ENCODE results near the gene OPA3. TPM values are rescaled to one million over a fixed set of nuclear protein-coding genes. Genes with fewer than 3 reads are reported as not detected.

The OPA3 gene
- total RNA-seq, 1 experiment from 2014 or later, result 17.7 TPM

DNA sequence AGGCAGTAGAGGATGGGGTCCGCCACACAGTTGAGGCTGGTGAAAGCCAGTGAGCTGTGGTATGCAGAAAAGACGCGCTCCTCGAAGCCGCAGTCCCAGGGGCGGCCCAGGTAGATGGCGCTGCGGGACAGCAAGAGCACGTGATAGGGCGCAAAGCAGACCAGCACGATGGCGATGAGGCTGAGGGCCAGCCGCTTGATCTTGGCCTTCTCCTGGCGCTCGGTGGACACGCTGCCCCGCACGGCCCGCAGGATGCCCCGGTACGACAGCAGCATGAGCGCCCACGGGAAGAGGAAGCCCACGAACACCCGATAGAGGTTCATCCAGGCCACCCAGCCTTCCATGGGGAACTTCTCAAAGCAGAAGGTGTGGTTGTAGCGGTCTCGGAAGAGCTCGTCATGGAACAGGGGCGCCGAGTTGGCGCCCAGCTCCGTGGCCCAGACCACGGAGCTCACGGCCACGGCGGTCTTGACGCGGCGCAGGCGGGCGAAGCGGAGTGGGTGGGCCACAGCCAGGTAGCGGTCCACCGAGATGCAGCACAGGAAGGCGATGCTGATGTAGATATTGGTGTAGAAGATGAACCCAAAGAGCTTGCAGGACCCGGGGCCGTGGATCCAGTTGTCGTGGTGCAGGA is 6.5 kb upstream of the OPA3 start:
- BruUV-seq (replicated peaks), result no TSS peak
- POLR2A ChIA-PET, result interaction anchor here (0.6 kb wide), 1 partner anchor 337 kb away, joined by 3 read pairs; no protein-coding TSS in a partner anchor

DNA sequence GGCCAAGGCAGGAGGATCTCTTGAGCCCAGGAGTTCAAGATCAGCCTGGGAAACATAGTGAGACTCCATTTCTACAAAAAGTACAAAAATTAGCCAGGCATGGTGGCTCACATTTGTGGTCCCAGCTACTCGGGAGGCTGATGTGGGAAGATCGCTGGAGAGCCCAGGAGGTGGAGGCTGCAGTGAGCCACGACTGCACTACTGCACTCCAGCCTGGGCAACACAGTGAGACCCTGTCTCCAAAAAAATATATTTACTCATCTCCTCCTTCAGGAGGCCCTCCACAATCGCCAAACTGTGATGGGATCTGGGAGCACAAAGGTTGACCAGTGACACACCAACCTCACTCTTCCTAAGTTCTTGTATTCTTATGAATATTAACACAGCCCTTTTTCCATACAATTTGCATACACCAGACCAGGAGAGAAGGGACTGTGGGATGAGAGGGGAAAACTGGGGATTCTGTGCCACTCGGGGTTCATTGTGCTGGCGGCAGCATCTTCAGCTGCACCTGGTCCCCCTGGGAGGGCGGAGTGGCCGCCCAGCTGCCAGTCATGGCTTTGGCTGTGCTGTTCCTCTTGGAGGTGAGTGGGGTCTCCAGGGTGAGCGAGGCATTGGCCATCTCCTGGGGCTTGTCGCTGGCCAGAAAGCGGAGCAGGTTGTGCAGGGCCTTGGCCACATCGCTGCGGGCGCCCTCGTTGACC is 5.8 kb upstream of the OPA3 start:
- H3K27me3 Mint-ChIP-seq (ENCODE audit: insufficient read depth, unreplicated experiment), result peaks cover 16% of the 10 kb centered on the region

More for the DNA sequence above, 6.5 kb upstream of the OPA3 start:
- Histone ChIP-seq H3K4me3 (ENCODE audit: low read depth, low read length) (peak overlapping the region; percentile 13; the same call in 1 of the 2 replicates), H3K4me1 (peaks cover 4% of the 10 kb centered on the region), H3K27me3 (replicated peaks; ENCODE audit: control insufficient read depth, insufficient read depth, low read length) (no peaks in the 10 kb centered on the region), H3K36me3 (ENCODE audit: control insufficient read depth, insufficient read depth, low read length) (no peaks in the 10 kb centered on the region), H3K9me3 (no peaks in the 10 kb centered on the region)
- Mint-ChIP-seq H3K4me3 (ENCODE audit: unreplicated experiment) (peak overlapping the region; percentile 43), H3K27me3 (ENCODE audit: insufficient read depth, unreplicated experiment) (peaks cover 18% of the 10 kb centered on the region), H3K36me3 (ENCODE audit: insufficient read depth, unreplicated experiment) (peaks cover 6% of the 10 kb centered on the region), H3K27ac (ENCODE audit: unreplicated experiment) (no peak overlapping the region), H3K4me1 (ENCODE audit: low read depth, unreplicated experiment) (peaks cover 7% of the 10 kb centered on the region), H3K9me3 (ENCODE audit: unreplicated experiment) (no peaks in the 10 kb centered on the region)
- CTCF ChIA-PET, result interaction anchor here (0.6 to 2.4 kb wide), 10 partner anchors 33 to 179 kb away, joined by 3 to 77 read pairs (median 4); partner anchors contain the start of genes EML2, QPCTL and SNRPD2
- intact Hi-C loops (cut with micrococcal nuclease; ENCODE audit: unreplicated experiment), result loop anchor here (1.0 kb wide), 1 partner anchor 51 kb away; no protein-coding TSS in a partner anchor
- TF ChIP-seq, protein P1, sequence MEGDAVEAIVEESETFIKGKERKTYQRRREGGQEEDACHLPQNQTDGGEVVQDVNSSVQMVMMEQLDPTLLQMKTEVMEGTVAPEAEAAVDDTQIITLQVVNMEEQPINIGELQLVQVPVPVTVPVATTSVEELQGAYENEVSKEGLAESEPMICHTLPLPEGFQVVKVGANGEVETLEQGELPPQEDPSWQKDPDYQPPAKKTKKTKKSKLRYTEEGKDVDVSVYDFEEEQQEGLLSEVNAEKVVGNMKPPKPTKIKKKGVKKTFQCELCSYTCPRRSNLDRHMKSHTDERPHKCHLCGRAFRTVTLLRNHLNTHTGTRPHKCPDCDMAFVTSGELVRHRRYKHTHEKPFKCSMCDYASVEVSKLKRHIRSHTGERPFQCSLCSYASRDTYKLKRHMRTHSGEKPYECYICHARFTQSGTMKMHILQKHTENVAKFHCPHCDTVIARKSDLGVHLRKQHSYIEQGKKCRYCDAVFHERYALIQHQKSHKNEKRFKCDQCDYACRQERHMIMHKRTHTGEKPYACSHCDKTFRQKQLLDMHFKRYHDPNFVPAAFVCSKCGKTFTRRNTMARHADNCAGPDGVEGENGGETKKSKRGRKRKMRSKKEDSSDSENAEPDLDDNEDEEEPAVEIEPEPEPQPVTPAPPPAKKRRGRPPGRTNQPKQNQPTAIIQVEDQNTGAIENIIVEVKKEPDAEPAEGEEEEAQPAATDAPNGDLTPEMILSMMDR (IDR thresholded peaks at IDR 0.05; ENCODE audit: insufficient read depth in 1 of 2, low read depth in 1 of 2, low read length in 1 of 2, severe bottlenecking in 1 of 2, unreplicated experiment in 1 of 2), result peak; percentile 75 to 88
- DNase-seq, result peak; percentile 83 to 85

DNA sequence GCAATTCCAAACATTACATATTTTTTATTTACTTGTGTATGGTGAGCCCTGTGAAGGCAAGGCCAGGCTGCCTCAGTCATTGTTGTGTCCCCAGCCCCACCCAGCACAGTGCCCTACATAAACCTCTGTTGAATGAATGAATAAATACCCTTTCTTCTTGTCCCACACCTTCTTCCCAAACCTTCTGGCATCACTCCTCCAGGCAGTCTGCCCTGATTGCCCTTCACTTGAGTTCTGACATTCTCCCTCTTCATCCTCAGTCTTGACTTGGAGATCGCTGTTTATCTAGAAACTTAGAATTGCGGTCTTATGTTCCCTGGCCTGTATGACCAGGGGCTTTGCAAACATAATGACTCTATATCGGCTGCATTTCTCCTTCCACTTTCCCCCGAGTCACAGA is 5.2 kb upstream of the OPA3 start:
- no peaks in the 10 kb centered on the region for H3K36me3 ChIP-seq (ENCODE audit: control insufficient read depth, insufficient read depth, low read length)
- TF ChIP-seq, protein P1 (IDR thresholded peaks at IDR 0.05; ENCODE audit: insufficient read depth in 1 of 2, low read depth in 1 of 2, low read length in 1 of 2, severe bottlenecking in 1 of 2, unreplicated experiment in 1 of 2), result no peak
- Mint-ChIP-seq H3K27me3 (ENCODE audit: insufficient read depth, unreplicated experiment) (peaks cover 13% of the 10 kb centered on the region), H3K4me1 (ENCODE audit: low read depth, unreplicated experiment) (peaks cover 7% of the 10 kb centered on the region), H3K27ac (ENCODE audit: unreplicated experiment) (no peak overlapping the region), H3K9me3 (ENCODE audit: unreplicated experiment) (no peaks in the 10 kb centered on the region), H3K4me3 (ENCODE audit: unreplicated experiment) (no peak overlapping the region), H3K36me3 (ENCODE audit: insufficient read depth, unreplicated experiment) (peaks cover 10% of the 10 kb centered on the region)
- intact Hi-C loops (cut with micrococcal nuclease; ENCODE audit: unreplicated experiment), result no loop called here
- CTCF ChIA-PET, result interaction anchor here (0.6 kb wide), 1 partner anchor 86 kb away, joined by 4 read pairs; no protein-coding TSS in a partner anchor
- no peak for DNase-seq
- H3K4me3 ChIP-seq (ENCODE audit: low read depth, low read length), result no peak overlapping the region
- BruUV-seq (replicated peaks), result no TSS peak
- no peaks in the 10 kb centered on the region for H3K27me3 ChIP-seq (replicated peaks; ENCODE audit: control insufficient read depth, insufficient read depth, low read length)
- peaks cover 4% of the 10 kb centered on the region for H3K4me1 ChIP-seq
- POLR2A ChIA-PET, result no interaction called here
- no peaks in the 10 kb centered on the region for H3K9me3 ChIP-seq

More for the DNA sequence above, 5.8 kb upstream of the OPA3 start:
- DNase-seq, result no peak
- Mint-ChIP-seq H3K27ac (ENCODE audit: unreplicated experiment) (no peak overlapping the region), H3K4me3 (ENCODE audit: unreplicated experiment) (no peak overlapping the region), H3K9me3 (ENCODE audit: unreplicated experiment) (no peaks in the 10 kb centered on the region), H3K36me3 (ENCODE audit: insufficient read depth, unreplicated experiment) (peaks cover 6% of the 10 kb centered on the region), H3K4me1 (ENCODE audit: low read depth, unreplicated experiment) (peaks cover 7% of the 10 kb centered on the region)
- no TSS peak for BruUV-seq (replicated peaks)
- TF ChIP-seq, protein P1 (IDR thresholded peaks at IDR 0.05; ENCODE audit: insufficient read depth in 1 of 2, low read depth in 1 of 2, low read length in 1 of 2, severe bottlenecking in 1 of 2, unreplicated experiment in 1 of 2), result no peak
- Histone ChIP-seq H3K4me1 (peaks cover 4% of the 10 kb centered on the region), H3K27me3 (replicated peaks; ENCODE audit: control insufficient read depth, insufficient read depth, low read length) (no peaks in the 10 kb centered on the region), H3K4me3 (ENCODE audit: low read depth, low read length) (no peak overlapping the region), H3K36me3 (ENCODE audit: control insufficient read depth, insufficient read depth, low read length) (no peaks in the 10 kb centered on the region), H3K9me3 (no peaks in the 10 kb centered on the region)
- ChIA-PET POLR2A (no interaction called here), CTCF (interaction anchor here (0.6 to 2.4 kb wide), 8 partner anchors 52 to 180 kb away, joined by 3 to 77 read pairs (median 4); partner anchors contain the start of genes QPCTL and SNRPD2)
- intact Hi-C loops (cut with micrococcal nuclease; ENCODE audit: unreplicated experiment), result loop anchor here (1.0 kb wide), 1 partner anchor 52 kb away; no protein-coding TSS in a partner anchor

All from Caco-2 (cell line).